Prostate gland (tissue), 2 donors: ENCODE data around the gene CACFD1. TPM values are rescaled to one million over a fixed set of nuclear protein-coding genes. Genes with fewer than 3 reads are reported as not detected.

Experiments used
- DNase-seq: peaks from one replicate; pipeline ENCODE4 v3.0.0-alpha.2; 2019; ENCODE audit warnings: low spot score
- H3K27ac ChIP-seq, 2 donors: fragments of 200-600 bp; sonication (generic); 2 replicates each; pipeline ENCODE4 v1.5.1; 2017 to 2019
- H3K27me3 ChIP-seq: fragments of 200-600 bp; sonication (generic); replicated peaks from 2 replicates; pipeline ENCODE4 v1.5.1; 2019; ENCODE audit not compliant: insufficient read depth
- H3K36me3 ChIP-seq, 2 donors: fragments of 200-600 bp; sonication (generic); 1 replicate in 1 of 2; 2 replicates in 1 of 2; pipeline versions ENCODE4 v1.5.1 to v1.8.1; 2017 to 2019
- H3K4me1 ChIP-seq: fragments of 200-600 bp; sonication (generic); replicated peaks from 2 replicates; pipeline ENCODE4 v1.5.1; 2019
- H3K4me3 ChIP-seq, 2 donors: fragments of 200-600 bp; sonication (generic); 2 replicates each; pipeline ENCODE4 v1.5.1; 2017 to 2019
- H3K9me3 ChIP-seq: fragments of 200-600 bp; sonication (generic); 2 replicates; pipeline ENCODE4 v1.5.1; 2017
- POLR2A ChIP-seq: fragments of 450-650 bp; IDR thresholded peaks from one replicate; pipeline ENCODE4 v1.6.1; 2016; ENCODE audit warnings: antibody characterized with exemption, mild to moderate bottlenecking
- POLR2AphosphoS5 ChIP-seq: sonication (generic); formaldehyde crosslinking; IDR thresholded peaks from one replicate; pipeline ENCODE4 v1.6.1; 2017; ENCODE audit warnings: antibody characterized with exemption
- WGBS: methylation state at CpG from one replicate; pipeline ENCODE4 v1.1.5; 2018; 5-methylcytosine and 5-hydroxymethylcytosine counted together
- intact Hi-C: fragments of 100-400 bp; cut with DNase I; formaldehyde crosslinking; loops from one replicate; pipeline ENCODE4 v1.14.2; 2022
- total RNA-seq, 2 donors: library from RNA; depleted of rRNA; stranded (reverse); fragments of >200 nt; gene quantifications; one replicate each; pipeline ENCODE4 v1.1.0, GENCODE V29; 2016
- TF ChIP-seq, protein P1 (sequence below), 4 experiments: fragments of 200-600 bp in 2 of 4; fragments of 450-650 bp in 2 of 4; sonication (generic) in 2 of 4; IDR thresholded peaks; 1 replicate in 3 of 4; 2 replicates in 1 of 4; pipeline ENCODE4 v1.5.1; 2016 to 2019; ENCODE audit warnings: antibody characterized with exemption in 4 of 4, mild to moderate bottlenecking in 2 of 4, moderate library complexity in 2 of 4

The CACFD1 gene
- total RNA-seq, 2 donors from 2014 or later, result 23.0 to 40.2 TPM

DNA sequence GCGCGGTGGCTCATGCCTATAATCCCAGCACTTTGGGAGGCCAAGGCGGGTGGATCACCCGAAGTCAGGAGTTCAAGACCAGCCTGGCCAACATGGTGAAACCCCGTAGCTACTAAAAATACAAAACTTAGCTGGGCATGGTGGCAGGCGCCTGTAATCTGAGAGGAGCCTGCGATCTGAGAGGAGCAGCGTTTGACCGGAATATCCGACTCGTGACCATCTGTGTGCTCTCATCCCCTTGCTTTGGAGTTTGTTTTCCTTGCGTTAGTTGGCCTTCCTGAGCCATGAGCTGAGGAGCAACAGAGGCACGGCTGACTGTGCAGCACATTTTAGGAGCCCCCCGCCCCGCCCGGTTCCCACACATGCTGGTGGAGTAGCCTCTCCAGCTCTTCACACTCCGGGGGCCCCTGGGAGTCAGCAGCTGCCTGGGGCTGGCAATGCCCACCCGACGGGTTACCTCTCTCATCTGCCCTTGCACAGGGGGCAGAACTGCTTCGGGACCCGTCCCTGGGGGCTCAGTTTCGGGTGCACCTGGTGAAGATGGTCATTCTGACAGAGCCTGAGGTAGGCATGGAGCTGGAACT, 34.6 kb upstream of the CACFD1 start:
- H3K27me3 ChIP-seq, result no peaks in the 10 kb centered on the region

DNA sequence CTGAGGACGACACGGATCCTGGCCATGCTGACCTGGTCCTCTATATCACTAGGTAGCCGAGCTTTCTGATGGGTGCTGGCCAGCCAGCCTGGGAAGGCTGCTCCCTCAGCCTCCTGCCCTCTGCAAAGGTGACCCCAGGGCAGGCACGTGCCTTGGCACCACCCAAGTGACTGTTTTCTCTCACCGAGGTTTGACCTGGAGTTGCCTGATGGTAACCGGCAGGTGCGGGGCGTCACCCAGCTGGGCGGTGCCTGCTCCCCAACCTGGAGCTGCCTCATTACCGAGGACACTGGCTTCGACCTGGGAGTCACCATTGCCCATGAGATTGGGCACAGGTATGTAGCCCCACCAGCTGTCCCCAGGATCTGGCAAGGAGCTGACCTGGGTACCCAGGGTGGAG, 33.8 kb upstream of the CACFD1 start:
- Histone ChIP-seq H3K36me3 (no peaks in the 10 kb centered on the region), H3K4me3 (no peak overlapping the region), H3K4me1 (no peaks in the 10 kb centered on the region), H3K27me3 (no peaks in the 10 kb centered on the region), H3K9me3 (no peaks in the 10 kb centered on the region), H3K27ac (no peak overlapping the region)
- DNase-seq, result no peak
- TF ChIP-seq, protein P1, sequence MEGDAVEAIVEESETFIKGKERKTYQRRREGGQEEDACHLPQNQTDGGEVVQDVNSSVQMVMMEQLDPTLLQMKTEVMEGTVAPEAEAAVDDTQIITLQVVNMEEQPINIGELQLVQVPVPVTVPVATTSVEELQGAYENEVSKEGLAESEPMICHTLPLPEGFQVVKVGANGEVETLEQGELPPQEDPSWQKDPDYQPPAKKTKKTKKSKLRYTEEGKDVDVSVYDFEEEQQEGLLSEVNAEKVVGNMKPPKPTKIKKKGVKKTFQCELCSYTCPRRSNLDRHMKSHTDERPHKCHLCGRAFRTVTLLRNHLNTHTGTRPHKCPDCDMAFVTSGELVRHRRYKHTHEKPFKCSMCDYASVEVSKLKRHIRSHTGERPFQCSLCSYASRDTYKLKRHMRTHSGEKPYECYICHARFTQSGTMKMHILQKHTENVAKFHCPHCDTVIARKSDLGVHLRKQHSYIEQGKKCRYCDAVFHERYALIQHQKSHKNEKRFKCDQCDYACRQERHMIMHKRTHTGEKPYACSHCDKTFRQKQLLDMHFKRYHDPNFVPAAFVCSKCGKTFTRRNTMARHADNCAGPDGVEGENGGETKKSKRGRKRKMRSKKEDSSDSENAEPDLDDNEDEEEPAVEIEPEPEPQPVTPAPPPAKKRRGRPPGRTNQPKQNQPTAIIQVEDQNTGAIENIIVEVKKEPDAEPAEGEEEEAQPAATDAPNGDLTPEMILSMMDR (IDR thresholded peaks at IDR 0.05), result no peak
- TF ChIP-seq POLR2A, result no peak
- no peak for TF ChIP-seq POLR2AphosphoS5
- intact Hi-C loops, result no loop called here
- WGBS, result 89% methylated on average over 11 of the region's 11 CpGs

More for the DNA sequence above, 34.6 kb upstream of the CACFD1 start:
- no peak overlapping the region for H3K27ac ChIP-seq
- TF ChIP-seq, protein P1 (IDR thresholded peaks at IDR 0.05), result no peak
- TF ChIP-seq POLR2AphosphoS5 (no peak), POLR2A (no peak)
- intact Hi-C loops, result no loop called here
- no peak for DNase-seq
- H3K9me3 ChIP-seq, result no peaks in the 10 kb centered on the region
- no peak overlapping the region for H3K4me3 ChIP-seq
- WGBS, result 93% methylated on average over 22 of the region's 22 CpGs
- no peaks in the 10 kb centered on the region for H3K4me1 ChIP-seq
- H3K36me3 ChIP-seq, result no peaks in the 10 kb centered on the region

GRCh38 chr9:133427658-133428348, 32.0 kb upstream of the CACFD1 start:
- 60% methylated on average over 10 of the region's 10 CpGs for WGBS
- no peaks in the 10 kb centered on the region for H3K4me1 ChIP-seq
- H3K36me3 ChIP-seq, result no peaks in the 10 kb centered on the region
- TF ChIP-seq POLR2AphosphoS5, result no peak
- TF ChIP-seq, protein P1 (IDR thresholded peaks at IDR 0.05), result no peak
- no peak for TF ChIP-seq POLR2A
- intact Hi-C loops, result no loop called here
- H3K27me3 ChIP-seq, result no peaks in the 10 kb centered on the region
- no peak for DNase-seq
- H3K9me3 ChIP-seq, result no peaks in the 10 kb centered on the region
- no peak overlapping the region for H3K27ac ChIP-seq
- no peak overlapping the region for H3K4me3 ChIP-seq

- intact Hi-C loops, result no loop called here
- WGBS, result under 1% methylated on average over 29 of the region's 57 CpGs
- Histone ChIP-seq H3K36me3 (no peaks in the 10 kb centered on the region), H3K9me3 (no peaks in the 10 kb centered on the region), H3K27ac (no peak overlapping the region), H3K4me3 (peak overlapping the region; percentile 21 to 38), H3K4me1 (no peaks in the 10 kb centered on the region), H3K27me3 (no peaks in the 10 kb centered on the region)
- TF ChIP-seq, protein P1 (IDR thresholded peaks at IDR 0.05), result no peak
- TF ChIP-seq POLR2AphosphoS5, result no peak
- no peak for TF ChIP-seq POLR2A
- no peak for DNase-seq
These were observed 31.1 kb upstream of the CACFD1 start for GRCh38 chr9:133428617-133429101.

DNA sequence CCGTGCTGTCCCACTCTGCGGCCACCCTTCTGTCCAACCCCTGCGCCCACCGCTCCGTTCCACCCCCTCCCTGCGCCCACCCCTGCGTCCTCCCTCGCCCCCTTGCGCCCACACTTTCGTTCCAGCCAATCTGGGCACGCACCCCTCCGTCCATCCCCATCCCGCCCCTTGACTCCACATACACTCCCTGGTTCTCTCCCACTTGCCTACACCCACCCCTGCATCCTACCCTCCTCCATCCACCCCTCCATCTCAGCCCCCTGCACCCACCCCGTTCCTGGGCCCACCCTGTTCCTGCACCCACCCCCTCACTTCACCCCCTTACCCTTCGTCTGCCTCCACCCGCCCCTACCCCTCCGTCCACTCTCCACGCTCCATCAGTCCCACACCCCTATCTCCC, 30.6 kb upstream of the CACFD1 start:
- TF ChIP-seq POLR2A, result no peak
- TF ChIP-seq, protein P1 (IDR thresholded peaks at IDR 0.05), result no peak
- TF ChIP-seq POLR2AphosphoS5, result no peak
- H3K27me3 ChIP-seq, result no peaks in the 10 kb centered on the region
- no peak overlapping the region for H3K27ac ChIP-seq
- no peaks in the 10 kb centered on the region for H3K4me1 ChIP-seq
- intact Hi-C loops, result no loop called here
- H3K36me3 ChIP-seq, result no peaks in the 10 kb centered on the region
- no peaks in the 10 kb centered on the region for H3K9me3 ChIP-seq
- no peak overlapping the region for H3K4me3 ChIP-seq
- WGBS, result 5% methylated on average over 18 of the region's 18 CpGs
- no peak for DNase-seq
